ENCODE measurements around the gene DAGLA. TPM values are rescaled to one million over a fixed set of nuclear protein-coding genes. Genes with fewer than 3 reads are reported as not detected.

Gene DAGLA
- total RNA-seq, 1 donor from 2014 or later: 4.6 TPM

DNA sequence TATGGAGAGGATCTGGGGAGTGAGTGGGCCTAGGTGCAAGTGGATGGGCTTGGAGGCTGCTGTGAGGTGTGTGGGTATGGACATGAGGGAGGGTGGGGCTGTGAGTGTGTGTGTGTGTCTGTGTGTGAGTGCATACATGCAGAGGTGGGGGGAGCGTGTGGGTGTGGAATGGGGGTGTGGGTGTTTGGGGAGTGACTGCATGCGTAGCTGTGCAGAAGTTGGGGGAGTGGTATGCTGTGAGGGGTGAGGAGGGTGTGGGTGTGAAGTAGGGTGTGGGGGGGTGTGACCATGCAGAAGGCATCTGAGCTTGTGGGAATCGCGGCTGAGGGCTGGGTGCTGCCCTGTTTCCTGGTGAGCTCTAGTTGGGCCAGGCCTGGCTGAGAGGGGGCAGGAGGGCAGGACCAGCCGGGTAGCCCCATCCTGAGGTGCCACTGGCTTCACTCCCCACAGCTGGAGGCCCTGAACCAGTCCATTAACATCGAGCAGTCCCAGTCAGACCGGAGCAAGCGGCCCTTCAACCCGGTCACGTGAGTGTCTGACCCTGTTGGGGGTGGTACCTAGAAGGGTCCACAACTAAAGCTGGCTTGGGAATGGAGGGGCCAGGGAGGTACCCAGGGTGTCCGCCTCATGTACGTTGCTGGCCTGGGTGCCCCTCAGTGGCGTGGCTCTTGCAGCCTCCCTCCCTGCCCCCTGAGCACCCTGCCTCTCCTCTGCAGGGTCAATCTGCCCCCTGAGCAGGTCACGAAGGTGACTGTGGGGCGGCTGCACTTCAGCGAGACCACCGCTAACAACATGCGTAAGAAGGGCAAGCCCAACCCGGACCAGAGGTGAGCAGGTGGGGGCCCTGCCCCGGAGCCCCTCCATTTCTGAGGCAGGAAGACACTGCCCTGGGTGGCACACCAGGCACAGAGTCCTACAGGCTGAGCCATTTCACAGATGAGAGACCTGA, 95.7 kb downstream of the DAGLA start:
- Histone ChIP-seq H3K36me3 (ENCODE audit: control insufficient read depth, insufficient read depth, low read length) (no peaks in the 10 kb centered on the region), H3K27me3 (ENCODE audit: control insufficient read depth, insufficient read depth, low read length) (no peaks in the 10 kb centered on the region), H3K4me3 (ENCODE audit: low read depth, low read length) (no peak overlapping the region)
- DNase-seq (ENCODE audit: low read depth): no peak
- no peak for TF ChIP-seq CTCF (IDR thresholded peaks at IDR 0.05; ENCODE audit: insufficient read depth, low read length, poor library complexity, severe bottlenecking)

GRCh38 chr11:61776561-61777075, 96.4 kb downstream of the DAGLA start:
- TF ChIP-seq CTCF (IDR thresholded peaks at IDR 0.05; ENCODE audit: insufficient read depth, low read length, poor library complexity, severe bottlenecking): peak; percentile 89
- Histone ChIP-seq H3K36me3 (ENCODE audit: control insufficient read depth, insufficient read depth, low read length) (no peaks in the 10 kb centered on the region), H3K4me3 (ENCODE audit: low read depth, low read length) (no peak overlapping the region), H3K27me3 (ENCODE audit: control insufficient read depth, insufficient read depth, low read length) (no peaks in the 10 kb centered on the region)
- peak; percentile 32 for DNase-seq (ENCODE audit: low read depth)

GRCh38 chr11:61777234-61778090, 97.3 kb downstream of the DAGLA start:
- TF ChIP-seq CTCF (IDR thresholded peaks at IDR 0.05; ENCODE audit: insufficient read depth, low read length, poor library complexity, severe bottlenecking): no peak
- H3K27me3 ChIP-seq (ENCODE audit: control insufficient read depth, insufficient read depth, low read length): no peaks in the 10 kb centered on the region
- H3K4me3 ChIP-seq (ENCODE audit: low read depth, low read length): no peak overlapping the region
- no peak for DNase-seq (ENCODE audit: low read depth)
- H3K36me3 ChIP-seq (ENCODE audit: control insufficient read depth, insufficient read depth, low read length): no peaks in the 10 kb centered on the region

GRCh38 chr11:61778357-61778886, 98.2 kb downstream of the DAGLA start:
- DNase-seq (ENCODE audit: low read depth): no peak
- TF ChIP-seq CTCF (IDR thresholded peaks at IDR 0.05; ENCODE audit: insufficient read depth, low read length, poor library complexity, severe bottlenecking): no peak
- Histone ChIP-seq H3K4me3 (ENCODE audit: low read depth, low read length) (no peak overlapping the region), H3K27me3 (ENCODE audit: control insufficient read depth, insufficient read depth, low read length) (no peaks in the 10 kb centered on the region), H3K36me3 (ENCODE audit: control insufficient read depth, insufficient read depth, low read length) (no peaks in the 10 kb centered on the region)

- DNase-seq (ENCODE audit: low read depth): no peak
- Histone ChIP-seq H3K27me3 (ENCODE audit: control insufficient read depth, insufficient read depth, low read length) (no peaks in the 10 kb centered on the region), H3K36me3 (ENCODE audit: control insufficient read depth, insufficient read depth, low read length) (no peaks in the 10 kb centered on the region), H3K4me3 (ENCODE audit: low read depth, low read length) (no peak overlapping the region)
- no peak for TF ChIP-seq CTCF (IDR thresholded peaks at IDR 0.05; ENCODE audit: insufficient read depth, low read length, poor library complexity, severe bottlenecking)
Measured at GRCh38 chr11:61778920-61779650, 98.9 kb downstream of the DAGLA start.

Data from kidney epithelial cell (primary cell).